ENCODE results near the gene MLLT6. TPM values are rescaled to one million over a fixed set of nuclear protein-coding genes. Genes with fewer than 3 reads are reported as not detected.

MLLT6 gene
- total and polyA plus RNA-seq, 2 of the 13 experiments (the other 11 are each of a cell fraction or from before 2014, with no cell fraction given) = 50.7 to 69.5 TPM

DNA sequence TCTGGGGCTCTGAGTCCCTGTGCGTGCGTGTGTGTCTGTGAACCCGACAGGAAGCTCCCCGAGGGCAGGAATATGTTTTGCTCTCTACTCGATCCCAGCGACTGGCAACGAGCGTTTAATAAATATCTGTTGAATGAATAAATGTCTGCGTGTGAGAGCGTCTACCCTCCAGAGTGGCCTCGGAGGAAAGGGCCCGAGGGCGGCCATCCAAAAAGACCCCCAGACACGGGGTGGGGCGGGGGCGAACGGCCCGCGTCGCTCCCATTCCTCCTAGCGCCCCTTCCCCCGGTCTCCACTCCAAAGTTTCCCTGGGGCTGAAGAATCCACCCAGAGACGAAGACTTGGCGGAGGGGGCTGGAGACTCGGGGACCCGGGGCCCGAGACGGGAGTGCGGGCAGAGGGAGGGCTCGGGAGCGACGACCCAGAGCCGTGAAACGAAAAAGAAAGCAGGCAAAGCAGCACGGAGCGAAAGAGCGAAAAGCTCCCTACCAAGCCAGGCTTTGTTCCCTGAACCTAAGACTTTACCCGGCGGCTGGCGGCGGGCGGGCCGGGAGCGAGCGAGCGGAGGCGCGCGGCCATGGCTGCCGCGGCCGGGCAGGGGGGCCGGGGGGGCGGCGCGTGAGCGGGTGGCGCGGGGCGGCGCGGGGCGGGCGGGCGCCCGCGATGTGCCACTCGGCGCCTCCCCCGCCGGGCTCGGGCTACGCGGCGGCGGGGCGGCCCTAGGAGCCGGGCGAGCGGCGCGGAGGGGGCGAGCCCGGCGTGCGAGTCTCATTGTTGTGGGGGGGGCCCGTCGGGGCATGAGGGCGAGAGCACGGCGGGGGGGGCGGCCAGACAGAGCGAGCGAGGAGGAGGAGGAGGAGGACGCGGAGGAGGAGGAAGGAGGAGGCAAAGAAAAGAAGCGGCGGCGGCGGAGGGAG, at the start of gene MLLT6 (continued):
- TF ChIP-seq HNRNPLL (IDR thresholded peaks at IDR 0.05; ENCODE audit: low read depth, low read length, poor library complexity, severe bottlenecking) = peak; percentile 43
- TF ChIP-seq, protein P1, sequence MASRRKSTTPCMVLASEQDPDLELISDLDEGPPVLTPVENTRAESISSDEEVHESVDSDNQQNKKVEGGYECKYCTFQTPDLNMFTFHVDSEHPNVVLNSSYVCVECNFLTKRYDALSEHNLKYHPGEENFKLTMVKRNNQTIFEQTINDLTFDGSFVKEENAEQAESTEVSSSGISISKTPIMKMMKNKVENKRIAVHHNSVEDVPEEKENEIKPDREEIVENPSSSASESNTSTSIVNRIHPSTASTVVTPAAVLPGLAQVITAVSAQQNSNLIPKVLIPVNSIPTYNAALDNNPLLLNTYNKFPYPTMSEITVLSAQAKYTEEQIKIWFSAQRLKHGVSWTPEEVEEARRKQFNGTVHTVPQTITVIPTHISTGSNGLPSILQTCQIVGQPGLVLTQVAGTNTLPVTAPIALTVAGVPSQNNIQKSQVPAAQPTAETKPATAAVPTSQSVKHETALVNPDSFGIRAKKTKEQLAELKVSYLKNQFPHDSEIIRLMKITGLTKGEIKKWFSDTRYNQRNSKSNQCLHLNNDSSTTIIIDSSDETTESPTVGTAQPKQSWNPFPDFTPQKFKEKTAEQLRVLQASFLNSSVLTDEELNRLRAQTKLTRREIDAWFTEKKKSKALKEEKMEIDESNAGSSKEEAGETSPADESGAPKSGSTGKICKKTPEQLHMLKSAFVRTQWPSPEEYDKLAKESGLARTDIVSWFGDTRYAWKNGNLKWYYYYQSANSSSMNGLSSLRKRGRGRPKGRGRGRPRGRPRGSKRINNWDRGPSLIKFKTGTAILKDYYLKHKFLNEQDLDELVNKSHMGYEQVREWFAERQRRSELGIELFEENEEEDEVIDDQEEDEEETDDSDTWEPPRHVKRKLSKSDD (CRISPR knock-in tag; IDR thresholded peaks at IDR 0.05; ENCODE audit: low read depth) = 0 out of 2 replicates have a peak, but pooled peaks have one; percentile 32
- peak; percentile 57; the same call in 1 of the 2 replicates for TF ChIP-seq ZNF878 (CRISPR knock-in tag; IDR thresholded peaks at IDR 0.05)
- TF ChIP-seq SKI (IDR thresholded peaks at IDR 0.05; ENCODE audit: partially characterized antibody) = peak; percentile 18
- peak; percentile 20; the same call in 1 of the 2 replicates for TF ChIP-seq CBFB (CRISPR knock-in tag; IDR thresholded peaks at IDR 0.05)
- 0 out of 2 replicates have a peak, but pooled peaks have one; percentile 35 for TF ChIP-seq SRY (CRISPR knock-in tag; IDR thresholded peaks at IDR 0.05)
- TF ChIP-seq POGZ (CRISPR knock-in tag; IDR thresholded peaks at IDR 0.05) = no peak
- TF ChIP-seq NFATC3 (CRISPR knock-in tag; IDR thresholded peaks at IDR 0.05) = no peak
- TF ChIP-seq, protein P2, sequence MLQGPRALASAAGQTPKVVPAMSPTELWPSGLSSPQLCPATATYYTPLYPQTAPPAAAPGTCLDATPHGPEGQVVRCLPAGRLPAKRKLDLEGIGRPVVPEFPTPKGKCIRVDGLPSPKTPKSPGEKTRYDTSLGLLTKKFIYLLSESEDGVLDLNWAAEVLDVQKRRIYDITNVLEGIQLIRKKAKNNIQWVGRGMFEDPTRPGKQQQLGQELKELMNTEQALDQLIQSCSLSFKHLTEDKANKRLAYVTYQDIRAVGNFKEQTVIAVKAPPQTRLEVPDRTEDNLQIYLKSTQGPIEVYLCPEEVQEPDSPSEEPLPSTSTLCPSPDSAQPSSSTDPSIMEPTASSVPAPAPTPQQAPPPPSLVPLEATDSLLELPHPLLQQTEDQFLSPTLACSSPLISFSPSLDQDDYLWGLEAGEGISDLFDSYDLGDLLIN (CRISPR knock-in tag; IDR thresholded peaks at IDR 0.05; ENCODE audit: borderline replicate concordance) = 0 out of 2 replicates have a peak, but pooled peaks have one; percentile 32
- no peak for TF ChIP-seq ZBTB42 (CRISPR knock-in tag; IDR thresholded peaks at IDR 0.05)
- 0 out of 2 replicates have a peak, but pooled peaks have one; percentile 3 for TF ChIP-seq XBP1 (CRISPR knock-in tag; IDR thresholded peaks at IDR 0.05)
- no peak for TF ChIP-seq CENPX (CRISPR knock-in tag; IDR thresholded peaks at IDR 0.05)
- peak; percentile 62; the same call in 1 of the 2 replicates for TF ChIP-seq ZFYVE20 (CRISPR knock-in tag; IDR thresholded peaks at IDR 0.05; ENCODE audit: borderline replicate concordance, low read depth)
- TF ChIP-seq TGIF2 (CRISPR knock-in tag; IDR thresholded peaks at IDR 0.05) = 0 out of 2 replicates have a peak, but pooled peaks have one; percentile 44
- peak; percentile 85; the same call in 1 of the 2 replicates for TF ChIP-seq ZNF180 (CRISPR knock-in tag; IDR thresholded peaks at IDR 0.05; ENCODE audit: borderline replicate concordance, low read depth)
- TF ChIP-seq FOXC1 (CRISPR knock-in tag; IDR thresholded peaks at IDR 0.05; ENCODE audit: borderline replicate concordance) = no peak
- TF ChIP-seq, protein P3, sequence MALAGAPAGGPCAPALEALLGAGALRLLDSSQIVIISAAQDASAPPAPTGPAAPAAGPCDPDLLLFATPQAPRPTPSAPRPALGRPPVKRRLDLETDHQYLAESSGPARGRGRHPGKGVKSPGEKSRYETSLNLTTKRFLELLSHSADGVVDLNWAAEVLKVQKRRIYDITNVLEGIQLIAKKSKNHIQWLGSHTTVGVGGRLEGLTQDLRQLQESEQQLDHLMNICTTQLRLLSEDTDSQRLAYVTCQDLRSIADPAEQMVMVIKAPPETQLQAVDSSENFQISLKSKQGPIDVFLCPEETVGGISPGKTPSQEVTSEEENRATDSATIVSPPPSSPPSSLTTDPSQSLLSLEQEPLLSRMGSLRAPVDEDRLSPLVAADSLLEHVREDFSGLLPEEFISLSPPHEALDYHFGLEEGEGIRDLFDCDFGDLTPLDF (CRISPR knock-in tag; IDR thresholded peaks at IDR 0.05) = peak; percentile 30
- TF ChIP-seq ZNF616 (CRISPR knock-in tag; IDR thresholded peaks at IDR 0.05; ENCODE audit: low read depth) = no peak
- 0 out of 4 replicates have a peak, but pooled peaks of 1 of the 2 experiments have one; percentile 24 for TF ChIP-seq KLF16 (CRISPR knock-in tag; IDR thresholded peaks at IDR 0.05)
- no peak for TF ChIP-seq ZNF720 (CRISPR knock-in tag; IDR thresholded peaks at IDR 0.05)
- no peak for TF ChIP-seq HCFC1 (IDR thresholded peaks at IDR 0.05; ENCODE audit: low read depth, low read length)
- TF ChIP-seq ZNF557 (CRISPR knock-in tag; IDR thresholded peaks at IDR 0.05) = 0 out of 2 replicates have a peak, but pooled peaks have one; percentile 75
- TF ChIP-seq HES4 (CRISPR knock-in tag; IDR thresholded peaks at IDR 0.05; ENCODE audit: borderline replicate concordance) = no peak
- peak; percentile 61 for TF ChIP-seq ZFY (CRISPR knock-in tag; IDR thresholded peaks at IDR 0.05)
- TF ChIP-seq MEIS1 (CRISPR knock-in tag; IDR thresholded peaks at IDR 0.05; ENCODE audit: borderline replicate concordance) = no peak

All from HepG2 (cell line).